K562 (cell line): ENCODE results near the gene ABCG1. TPM values are rescaled to one million over a fixed set of nuclear protein-coding genes. Genes with fewer than 3 reads are reported as not detected.

Experiments used
- ATAC-seq: fragments of 200-7000 bp; cut with Tn5 transposase; 3 replicates; pipeline ENCODE4 v1.9.1; 2020; ENCODE audit warnings: moderate library complexity
- BruUV-seq: library from RNA; stranded (reverse); fragments of 400-500 nt; replicated peaks from 2 replicates; lab custom pipeline; 2021; lab: Mats Ljungman, UMichigan
- CTCF ChIA-PET: fragments of 300-600 bp; formaldehyde crosslinking; extraction: SDS; loops from one replicate; lab custom pipeline; 2021; ENCODE audit warnings: low intra/inter-chr PET ratio; lab: Yijun Ruan, JAX
- POLR2A ChIA-PET: fragments of 300-600, 350-650 bp; sonication (Branson Sonifier 250); formaldehyde crosslinking; extraction: SDS; loops from one replicate; lab custom pipeline; 2021; ENCODE audit warnings: antibody characterized with exemption, inconsistent platforms; lab: Yijun Ruan, JAX
- DNase-seq, 4 experiments: peaks; one replicate each; pipeline versions ENCODE4 v3.0.0 to v3.0.0-alpha.2; 2011 to 2018; ENCODE audit warnings: low spot score in 3 of 4, mixed read lengths in 3 of 4; ENCODE audit errors: extremely low read depth in 1 of 4
- FAIRE-seq: peaks from 2 replicates; lab custom pipeline; 2011; peaks lifted over from hg19 to GRCh38; lab: Jason Lieb, UNC
- H2AFZ ChIP-seq: 2 replicates; pipeline ENCODE4 v1.6.0; 2011; ENCODE audit warnings: low read depth, low read length, control low read depth, inconsistent platforms
- H3K27ac ChIP-seq: fragments of 200-600 bp; 3 replicates; pipeline ENCODE4 v1.8.0; 2011; ENCODE audit warnings: low read depth, mild to moderate bottlenecking, control low read depth, inconsistent platforms, low read length, moderate library complexity, mixed read lengths; ENCODE audit errors: extremely low read depth
- H3K27me3 ChIP-seq, 2 experiments: fragments of 300-600 bp in 1 of 2; 2 replicates in 1 of 2; 3 replicates in 1 of 2; pipeline versions ENCODE4 v1.6.0 to v1.8.0; 2011; ENCODE audit warnings: inconsistent platforms in 2 of 2, low read length in 2 of 2, mild to moderate bottlenecking in 1 of 2, mixed read lengths in 1 of 2, moderate library complexity in 1 of 2; ENCODE audit not compliant: control insufficient read depth in 2 of 2, insufficient read depth in 2 of 2
- H3K36me3 ChIP-seq: fragments of 300-600 bp; 3 replicates; pipeline ENCODE4 v1.8.0; 2011; ENCODE audit warnings: mild to moderate bottlenecking, low read length, inconsistent platforms; ENCODE audit not compliant: control insufficient read depth, insufficient read depth
- H3K4me1 ChIP-seq, 2 experiments: fragments of 200-600 bp in 1 of 2; replicated peaks in 1 of 2; 2 replicates in 1 of 2; 3 replicates in 1 of 2; pipeline versions ENCODE4 v1.5.1 to v1.8.0; 2011; ENCODE audit warnings: inconsistent platforms in 2 of 2, low read length in 2 of 2, mild to moderate bottlenecking in 1 of 2, mixed read lengths in 1 of 2, moderate library complexity in 1 of 2; ENCODE audit not compliant: control insufficient read depth in 2 of 2, insufficient read depth in 2 of 2
- H3K4me2 ChIP-seq: 2 replicates; pipeline ENCODE4 v1.6.1; 2011; ENCODE audit warnings: low read length, control low read depth, inconsistent platforms, mixed read lengths; ENCODE audit not compliant: insufficient read depth
- H3K4me3 ChIP-seq: fragments of 200-600 bp; sonication (generic), shearing (Covaris generic); 2 replicates; pipeline ENCODE4 v1.5.1; 2016; ENCODE audit warnings: control low read depth, inconsistent platforms
- H3K79me2 ChIP-seq: fragments of 200-600 bp; 3 replicates; pipeline ENCODE4 v1.8.0; 2011; ENCODE audit warnings: low read length, inconsistent platforms; ENCODE audit not compliant: control insufficient read depth, insufficient read depth
- H3K9ac ChIP-seq, 2 experiments: 2 replicates each; pipeline versions ENCODE4 v1.6.0 to v1.6.1; 2011; ENCODE audit warnings: low read depth in 2 of 2, low read length in 2 of 2, control low read depth in 1 of 2, inconsistent platforms in 1 of 2, mild to moderate bottlenecking in 1 of 2, mixed read lengths in 1 of 2; ENCODE audit not compliant: insufficient read depth in 1 of 2
- H3K9me1 ChIP-seq: one replicate; pipeline ENCODE4 v1.6.0; 2011; ENCODE audit warnings: inconsistent platforms, mild to moderate bottlenecking, low read length, moderate library complexity; ENCODE audit not compliant: control insufficient read depth, insufficient read depth
- H3K9me3 ChIP-seq: replicated peaks from 2 replicates; pipeline ENCODE4 v1.5.1; 2011; ENCODE audit warnings: low read depth, low read length, inconsistent platforms; ENCODE audit not compliant: control insufficient read depth, insufficient read depth
- H4K20me1 ChIP-seq: replicated peaks from 2 replicates; pipeline ENCODE4 v1.6.1; 2011; ENCODE audit warnings: low read length, inconsistent platforms, mixed read lengths; ENCODE audit not compliant: control insufficient read depth, insufficient read depth
- CBFA2T3 ChIP-seq: fragments of 450-650 bp; IDR thresholded peaks from 2 replicates; pipeline ENCODE4 v1.6.1; 2017
- DMBX1 ChIP-seq: fragments of 250-450 bp; sonication (Bioruptor Pico); IDR thresholded peaks from 2 replicates; pipeline ENCODE4 v1.8.0; 2022; ENCODE audit warnings: inconsistent platforms, mild to moderate bottlenecking, moderate library complexity, borderline replicate concordance
- EGR1 ChIP-seq: fragments of 450-650 bp; conservative IDR thresholded peaks from 2 replicates; pipeline ENCODE4 v1.6.1; 2017; ENCODE audit warnings: mild to moderate bottlenecking
- ETV5 ChIP-seq: sonication (generic); formaldehyde crosslinking; IDR thresholded peaks from 2 replicates; pipeline ENCODE4 v1.4.0; 2020; ENCODE audit warnings: low read depth, mild to moderate bottlenecking, missing genetic modification reagents
- HDAC3 ChIP-seq: fragments of 450-650 bp; IDR thresholded peaks from 2 replicates; pipeline ENCODE4 v1.6.1; 2018; ENCODE audit warnings: borderline replicate concordance, mild to moderate bottlenecking, moderate library complexity; ENCODE audit not compliant: partially characterized antibody
- HMBOX1 ChIP-seq: sonication (generic); IDR thresholded peaks from 2 replicates; pipeline ENCODE4 v1.6.1; 2016
- KAT2B ChIP-seq: IDR thresholded peaks from one replicate; pipeline ENCODE4 v1.6.1; 2012; ENCODE audit warnings: low read depth, mild to moderate bottlenecking, control low read depth, inconsistent platforms, low read length, moderate library complexity
- LARP7 ChIP-seq: fragments of 450-650 bp; IDR thresholded peaks from 2 replicates; pipeline ENCODE4 v1.6.1; 2016
- MCM2 ChIP-seq: fragments of 450-650 bp; IDR thresholded peaks from 2 replicates; pipeline ENCODE4 v1.6.1; 2017; ENCODE audit warnings: low read depth, mild to moderate bottlenecking
- MED1 ChIP-seq: sonication (generic); formaldehyde crosslinking; IDR thresholded peaks from 2 replicates; pipeline ENCODE4 v1.8.1; 2023; ENCODE audit warnings: missing genetic modification reagents, borderline replicate concordance
- NFE2 ChIP-seq: IDR thresholded peaks from 2 replicates; pipeline ENCODE4 v1.6.1; 2014; ENCODE audit warnings: antibody characterized with exemption, low read depth
- POU5F1 ChIP-seq: fragments of 150-350 bp; IDR thresholded peaks from 2 replicates; pipeline ENCODE4 v1.6.1; 2014; ENCODE audit warnings: borderline replicate concordance, low read length, low read depth, mild to moderate bottlenecking; ENCODE audit not compliant: partially characterized antibody
- RBM15 ChIP-seq: fragments of 200-400 bp; formaldehyde crosslinking; IDR thresholded peaks from 2 replicates; pipeline ENCODE4 v1.6.1; 2018; ENCODE audit warnings: mild to moderate bottlenecking, low read length, moderate library complexity; ENCODE audit not compliant: insufficient read depth
- SMARCA5 ChIP-seq: fragments of 450-650 bp; IDR thresholded peaks from 2 replicates; pipeline ENCODE4 v1.6.1; 2016
- TAF15 ChIP-seq: fragments of 200-400 bp; formaldehyde crosslinking; IDR thresholded peaks from 2 replicates; pipeline ENCODE4 v1.6.1; 2017; ENCODE audit warnings: mild to moderate bottlenecking, low read depth, low read length, moderate library complexity
- ZFX ChIP-seq: sonication (generic); formaldehyde crosslinking; IDR thresholded peaks from 2 replicates; pipeline ENCODE4 v1.8.0; 2022; ENCODE audit warnings: mild to moderate bottlenecking, missing genetic modification reagents, moderate library complexity
- ZNF217 ChIP-seq: sonication (generic); formaldehyde crosslinking; IDR thresholded peaks from 2 replicates; pipeline ENCODE4 v1.8.0; 2022; ENCODE audit warnings: mild to moderate bottlenecking, missing genetic modification reagents
- ZNF79 ChIP-seq: fragments of 250-450 bp; sonication (Bioruptor Pico); IDR thresholded peaks from 2 replicates; pipeline ENCODE4 v1.4.0; 2020; ENCODE audit warnings: low read depth, mild to moderate bottlenecking, moderate library complexity
- WGBS: fragments of 100-300 bp; shearing (Covaris generic); methylation state at CpG from one replicate; pipeline ENCODE4 v1.1.6; 2016; ENCODE audit warnings: low coverage, mixed read lengths; ENCODE audit not compliant: insufficient coverage; ENCODE audit errors: missing lambda C conversion rate; 5-methylcytosine and 5-hydroxymethylcytosine counted together
- in situ Hi-C: fragments of 300-500 bp; cut with MboI; formaldehyde crosslinking; loops from 4 replicates; pipeline ENCODE4 v1.15.0; 2018; ENCODE audit warnings: inconsistent platforms, mixed read lengths
- intact Hi-C: fragments of 100-400 bp; cut with micrococcal nuclease; formaldehyde crosslinking; loops from 2 replicates; pipeline ENCODE4 v1.14.2; 2022
- polyA plus RNA-seq, 8 experiments: library from polyadenylated mRNA; depleted of rRNA in 4 of 8; stranded (reverse) in 5 of 8; unstranded in 3 of 8; fragments of >200 nt; fragmentation: Nextera tagmentation in 2 of 8; fragmentation: Illumina TruSeq in 1 of 8; extraction: Ambion mirVana in 2 of 8; extraction: Trizol in 1 of 8; gene quantifications; 2 replicates each; pipeline versions ENCODE4 v1.2.1 to v1.2.3, GENCODE V29; 2011 to 2014; ENCODE audit warnings: inconsistent platforms in 1 of 8, missing spikeins in 1 of 8
- total RNA-seq, 7 experiments: library from RNA; depleted of rRNA in 6 of 7; stranded (reverse); fragments of >200 nt in 6 of 7; fragmentation: Illumina TruSeq in 2 of 7; extraction: Trizol in 2 of 7; gene quantifications; 2 replicates each; pipeline versions ENCODE4 v1.2.1 to v1.2.3, GENCODE V29; 2011 to 2021; ENCODE audit warnings: low replicate concordance in 1 of 7
- TF ChIP-seq, protein P1 (sequence below): fragments of 450-650 bp; IDR thresholded peaks from 2 replicates; pipeline ENCODE4 v1.6.1; 2017; ENCODE audit warnings: mild to moderate bottlenecking, moderate library complexity

Gene ABCG1
- total and polyA plus RNA-seq, 9 of the 15 experiments (the other 6 are each of a cell fraction or from before 2014, with no cell fraction given), result 0.04 to 0.09 TPM; not detected in 7

DNA sequence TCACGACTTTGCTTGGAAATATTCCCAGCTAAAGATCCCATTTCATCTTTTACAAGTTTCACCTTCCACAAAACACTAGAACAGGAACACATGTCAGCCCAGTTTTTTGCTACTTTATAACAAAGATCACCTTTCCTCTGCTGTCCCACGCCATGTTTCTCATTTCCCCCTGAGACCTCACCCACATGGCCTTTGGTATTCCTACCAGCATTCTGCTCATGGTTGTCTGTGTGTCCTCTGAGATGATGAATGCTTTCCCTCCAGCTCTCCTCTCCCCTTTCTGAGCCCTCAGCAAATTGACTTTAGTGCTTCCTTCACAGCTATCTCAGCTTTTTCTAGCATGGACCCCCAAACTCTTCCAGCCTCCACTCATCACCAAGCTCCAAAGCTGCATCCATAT lies 32.3 kb upstream of the ABCG1 start:
- Histone ChIP-seq H3K79me2 (no peaks in the 10 kb centered on the region), H3K9me1 (no peaks in the 10 kb centered on the region), H3K36me3 (no peaks in the 10 kb centered on the region), H3K4me2 (no peak overlapping the region), H3K27me3 (peaks cover 12 to 23% of the 10 kb centered on the region in 2 experiments; a peak in 4 of 5 replicates), H3K9me3 (no peaks in the 10 kb centered on the region), H2AFZ (no peak overlapping the region), H3K9ac (no peak overlapping the region), H3K4me1 (no peaks in the 10 kb centered on the region), H4K20me1 (no peaks in the 10 kb centered on the region), H3K27ac (no peak overlapping the region), H3K4me3 (no peak overlapping the region)
- ChIA-PET CTCF (interaction anchor here (0.5 kb wide), 1 partner anchor 263 kb away, joined by 3 read pairs; no protein-coding TSS in a partner anchor), POLR2A (no interaction called here)
- ATAC-seq, result no peak
- DNase-seq, result no peak
- in situ Hi-C loops, result no loop called here
- no TSS peak for BruUV-seq
- 0% methylated on average over 2 of the region's 2 CpGs for whole genome bisulfite sequencing
- intact Hi-C loops, result no loop called here
- no peak for TF ChIP-seq HMBOX1
- TF ChIP-seq POU5F1, result no peak
- no peak for TF ChIP-seq ETV5 (CRISPR knock-in tag)
- TF ChIP-seq, protein P1, sequence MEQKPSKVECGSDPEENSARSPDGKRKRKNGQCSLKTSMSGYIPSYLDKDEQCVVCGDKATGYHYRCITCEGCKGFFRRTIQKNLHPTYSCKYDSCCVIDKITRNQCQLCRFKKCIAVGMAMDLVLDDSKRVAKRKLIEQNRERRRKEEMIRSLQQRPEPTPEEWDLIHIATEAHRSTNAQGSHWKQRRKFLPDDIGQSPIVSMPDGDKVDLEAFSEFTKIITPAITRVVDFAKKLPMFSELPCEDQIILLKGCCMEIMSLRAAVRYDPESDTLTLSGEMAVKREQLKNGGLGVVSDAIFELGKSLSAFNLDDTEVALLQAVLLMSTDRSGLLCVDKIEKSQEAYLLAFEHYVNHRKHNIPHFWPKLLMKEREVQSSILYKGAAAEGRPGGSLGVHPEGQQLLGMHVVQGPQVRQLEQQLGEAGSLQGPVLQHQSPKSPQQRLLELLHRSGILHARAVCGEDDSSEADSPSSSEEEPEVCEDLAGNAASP, result no peak
- no peak for TF ChIP-seq ZNF79 (CRISPR knock-in tag)
- no peak for TF ChIP-seq CBFA2T3
- TF ChIP-seq DMBX1 (CRISPR knock-in tag), result no peak
- no peak for TF ChIP-seq LARP7
- no peak for TF ChIP-seq ZNF217 (CRISPR knock-in tag)
- no peak for TF ChIP-seq MCM2
- TF ChIP-seq ZFX, result no peak
- TF ChIP-seq TAF15, result no peak
- no peak for TF ChIP-seq HDAC3
- TF ChIP-seq SMARCA5, result no peak
- no peak for TF ChIP-seq MED1
- TF ChIP-seq KAT2B, result no peak
- TF ChIP-seq RBM15, result no peak
- no peak for TF ChIP-seq NFE2
- TF ChIP-seq EGR1, result no peak
- no peak for FAIRE-seq
